MM.1S (cell line): ENCODE data around the gene DUOXA1.

Source experiments
- DNase-seq: peaks from one replicate; pipeline ENCODE4 v3.0.0-alpha.2; 2015
- H2AFZ ChIP-seq: fragments of 300-600 bp; sonication (generic); 2 replicates; pipeline ENCODE4 v1.6.0; 2016; ENCODE audit warnings: antibody characterized with exemption, low read length
- H3F3A ChIP-seq: fragments of 300-600 bp; sonication (generic); 2 replicates; pipeline ENCODE4 v1.6.1; 2016; ENCODE audit warnings: mild to moderate bottlenecking, antibody characterized with exemption, low read length, moderate library complexity, mixed read lengths; ENCODE audit not compliant: insufficient read depth
- H3K27ac ChIP-seq: fragments of 300-600 bp; sonication (generic); 2 replicates; pipeline ENCODE4 v1.5.1; 2016; ENCODE audit warnings: mild to moderate bottlenecking, low read length
- H3K27me3 ChIP-seq: fragments of 300-600 bp; sonication (generic); replicated peaks from 2 replicates; pipeline ENCODE4 v1.6.0; 2016; ENCODE audit warnings: low read length; ENCODE audit not compliant: insufficient read depth
- H3K36me3 ChIP-seq: fragments of 300-600 bp; sonication (generic); replicated peaks from 2 replicates; pipeline ENCODE4 v1.6.1; 2016; ENCODE audit warnings: mild to moderate bottlenecking, low read length, mixed read lengths; ENCODE audit not compliant: insufficient read depth
- H3K4me1 ChIP-seq: fragments of 300-600 bp; sonication (generic); 2 replicates; pipeline ENCODE4 v1.6.1; 2016; ENCODE audit warnings: low read length, mixed read lengths
- H3K4me2 ChIP-seq: fragments of 300-600 bp; sonication (generic); 2 replicates; pipeline ENCODE4 v1.6.0; 2016; ENCODE audit warnings: low read depth, low read length
- H3K4me3 ChIP-seq: fragments of 300-600 bp; sonication (generic); 2 replicates; pipeline ENCODE4 v1.5.1; 2016; ENCODE audit warnings: low read length, mixed read lengths
- H3K79me2 ChIP-seq: fragments of 300-600 bp; sonication (generic); 2 replicates; pipeline ENCODE4 v1.6.1; 2016; ENCODE audit warnings: mixed run types, low read length, mixed read lengths
- H3K9ac ChIP-seq: fragments of 300-600 bp; sonication (generic); 2 replicates; pipeline ENCODE4 v1.6.1; 2016; ENCODE audit warnings: low read length, mixed read lengths
- H3K9me2 ChIP-seq: fragments of 300-600 bp; sonication (generic); replicated peaks from 2 replicates; pipeline ENCODE4 v1.6.1; 2016; ENCODE audit warnings: mild to moderate bottlenecking, low read length, mixed read lengths; ENCODE audit not compliant: insufficient read depth
- H3K9me3 ChIP-seq: fragments of 300-600 bp; sonication (generic); replicated peaks from 2 replicates; pipeline ENCODE4 v1.6.1; 2016; ENCODE audit warnings: mild to moderate bottlenecking, low read length, mixed read lengths; ENCODE audit not compliant: insufficient read depth
- H4K20me1 ChIP-seq: fragments of 300-600 bp; sonication (generic); 2 replicates; pipeline ENCODE4 v1.6.1; 2016; ENCODE audit warnings: mild to moderate bottlenecking, low read length, moderate library complexity, mixed read lengths; ENCODE audit not compliant: insufficient read depth
- CTCF ChIP-seq: fragments of 300-600 bp; sonication (generic); IDR thresholded peaks from 2 replicates; pipeline ENCODE4 v1.5.1; 2016; ENCODE audit warnings: antibody characterized with exemption, low read length, mixed read lengths
- EZH2 ChIP-seq: fragments of 300-600 bp; sonication (generic); optimal IDR thresholded peaks from 2 replicates; pipeline ENCODE3; 2017; ENCODE audit warnings: low read depth, mild to moderate bottlenecking, antibody characterized with exemption, low read length, mixed read lengths
- EZH2phosphoT487 ChIP-seq: fragments of 300-600 bp; sonication (generic); IDR thresholded peaks from 2 replicates; pipeline ENCODE4 v1.6.1; 2018; ENCODE audit warnings: antibody characterized with exemption, low read length

Gene DUOXA1

GRCh38 chr15:45120081-45120972 is 9.4 kb downstream of the DUOXA1 start:
- no peaks in the 10 kb centered on the region for H4K20me1 ChIP-seq
- no peaks in the 10 kb centered on the region for H3K9me3 ChIP-seq
- no peak for DNase-seq
- no peak overlapping the region for H3K9ac ChIP-seq
- no peaks in the 10 kb centered on the region for H3F3A ChIP-seq
- H3K4me2 ChIP-seq = no peak overlapping the region
- no peak overlapping the region for H3K4me3 ChIP-seq
- no peaks in the 10 kb centered on the region for H3K36me3 ChIP-seq
- no peak overlapping the region for H2AFZ ChIP-seq
- peaks cover 32% of the 10 kb centered on the region for H3K27me3 ChIP-seq
- no peaks in the 10 kb centered on the region for H3K79me2 ChIP-seq
- H3K27ac ChIP-seq = no peak overlapping the region
- TF ChIP-seq CTCF (no peak), EZH2phosphoT487 (no peak), EZH2 (no peak)
- H3K4me1 ChIP-seq = no peaks in the 10 kb centered on the region
- no peaks in the 10 kb centered on the region for H3K9me2 ChIP-seq

DNA sequence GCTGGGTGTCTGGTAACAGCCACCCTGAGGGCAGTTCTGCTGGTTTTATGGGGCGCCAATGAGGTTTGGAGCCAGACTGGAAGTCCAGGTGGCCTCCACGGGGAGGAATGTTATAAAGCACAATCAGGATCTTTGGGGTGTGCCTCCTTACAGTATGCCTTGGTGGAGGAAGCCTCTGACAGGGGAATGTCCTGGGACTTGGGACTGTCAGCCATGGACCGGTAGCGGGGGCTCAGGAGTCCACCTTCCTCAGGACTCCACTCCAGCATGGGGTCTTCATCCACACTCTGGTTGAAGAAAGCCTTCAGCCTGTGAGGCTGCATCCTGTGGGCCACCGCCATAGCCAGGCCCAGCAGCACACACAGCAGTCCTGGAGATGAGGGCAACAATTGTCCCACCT is 10.7 kb downstream of the DUOXA1 start:
- TF ChIP-seq EZH2 = no peak
- Histone ChIP-seq H3K27me3 (peaks cover 37% of the 10 kb centered on the region), H3K4me1 (no peaks in the 10 kb centered on the region), H3K27ac (no peak overlapping the region), H3K79me2 (no peaks in the 10 kb centered on the region), H3F3A (no peaks in the 10 kb centered on the region), H3K9me3 (no peaks in the 10 kb centered on the region), H2AFZ (no peak overlapping the region), H3K4me2 (no peak overlapping the region), H3K9ac (no peak overlapping the region), H3K36me3 (no peaks in the 10 kb centered on the region), H3K4me3 (no peak overlapping the region), H4K20me1 (no peaks in the 10 kb centered on the region), H3K9me2 (no peaks in the 10 kb centered on the region)
- DNase-seq = no peak

DNA sequence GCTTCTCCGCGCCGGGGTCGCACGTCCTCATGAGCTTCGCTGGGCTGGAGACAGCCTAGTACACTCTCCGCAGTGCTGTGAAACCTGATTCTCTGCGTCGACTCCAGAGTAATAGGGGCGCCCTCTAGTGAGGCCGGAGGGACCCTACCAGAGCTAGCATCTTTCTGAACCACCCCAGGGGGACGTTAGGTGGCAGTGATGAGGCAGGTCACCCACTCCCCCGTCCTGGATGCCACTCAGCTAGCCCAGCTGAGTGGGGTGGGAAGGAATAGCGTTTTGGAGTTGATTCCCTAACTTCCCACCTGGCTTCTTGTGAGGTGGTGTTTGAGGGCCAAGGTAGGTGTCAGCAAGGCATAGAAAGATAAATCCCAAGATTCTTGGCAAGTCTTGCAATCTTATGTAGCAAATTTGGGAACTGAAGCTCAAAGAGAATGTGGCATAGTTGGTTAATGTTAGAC is 11.5 kb downstream of the DUOXA1 start:
- H3K4me1 ChIP-seq = no peaks in the 10 kb centered on the region
- no peaks in the 10 kb centered on the region for H3K36me3 ChIP-seq
- no peak overlapping the region for H3K9ac ChIP-seq
- peak; percentile 84 for DNase-seq
- no peaks in the 10 kb centered on the region for H3K9me2 ChIP-seq
- H3K27ac ChIP-seq = no peak overlapping the region
- TF ChIP-seq CTCF (peak; percentile 100), EZH2 (no peak)
- no peaks in the 10 kb centered on the region for H3K9me3 ChIP-seq
- no peaks in the 10 kb centered on the region for H4K20me1 ChIP-seq
- H3F3A ChIP-seq = no peaks in the 10 kb centered on the region
- H3K4me3 ChIP-seq = no peak overlapping the region
- peak overlapping the region; percentile 33 for H2AFZ ChIP-seq
- H3K4me2 ChIP-seq = peak overlapping the region; percentile 45; the same call in 1 of the 2 replicates
- H3K79me2 ChIP-seq = no peaks in the 10 kb centered on the region
- peaks cover 46% of the 10 kb centered on the region for H3K27me3 ChIP-seq
